ENCODE measurements around the gene HSCB. TPM values are rescaled to one million over a fixed set of nuclear protein-coding genes. Genes with fewer than 3 reads are reported as not detected.
"Not testable (repeated sequence)": the region's sequence is repeated elsewhere in the genome, so short reads cannot be mapped to it uniquely, and the experiment has no call there.

The HSCB gene
- total RNA-seq, 1 donor from 2014 or later = 5.0 TPM

DNA sequence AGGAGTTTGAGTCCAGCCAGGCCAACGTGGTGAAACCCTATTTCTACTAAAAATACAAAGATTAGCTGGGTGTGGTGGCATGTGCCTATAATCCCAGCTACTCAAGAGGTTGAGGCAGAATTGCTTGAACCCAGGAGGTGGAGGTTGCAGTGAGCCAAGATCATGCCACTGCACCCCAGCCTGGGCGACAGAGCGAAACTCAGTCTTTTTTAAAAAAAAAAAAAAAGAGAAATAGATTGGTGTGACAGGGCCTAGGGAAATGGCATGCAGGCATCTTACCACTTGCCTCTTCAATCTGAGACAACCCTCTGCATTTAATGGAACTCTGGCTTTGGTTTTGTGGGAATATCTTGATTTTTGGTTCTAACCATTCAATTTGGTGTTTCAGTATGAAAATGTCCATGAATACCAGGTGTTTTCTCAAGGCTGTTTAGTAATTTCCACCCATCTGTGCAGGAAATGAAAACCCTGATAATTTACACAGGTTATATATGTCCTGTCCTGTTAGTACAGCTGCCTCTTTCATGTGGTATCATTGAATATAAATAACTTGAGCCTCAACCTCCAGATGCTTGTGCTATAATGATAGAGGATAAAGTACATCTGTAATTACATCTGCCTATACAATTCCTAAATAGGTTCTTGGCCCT is 50.1 kb downstream of the HSCB start:
- no peak for DNase-seq

DNA sequence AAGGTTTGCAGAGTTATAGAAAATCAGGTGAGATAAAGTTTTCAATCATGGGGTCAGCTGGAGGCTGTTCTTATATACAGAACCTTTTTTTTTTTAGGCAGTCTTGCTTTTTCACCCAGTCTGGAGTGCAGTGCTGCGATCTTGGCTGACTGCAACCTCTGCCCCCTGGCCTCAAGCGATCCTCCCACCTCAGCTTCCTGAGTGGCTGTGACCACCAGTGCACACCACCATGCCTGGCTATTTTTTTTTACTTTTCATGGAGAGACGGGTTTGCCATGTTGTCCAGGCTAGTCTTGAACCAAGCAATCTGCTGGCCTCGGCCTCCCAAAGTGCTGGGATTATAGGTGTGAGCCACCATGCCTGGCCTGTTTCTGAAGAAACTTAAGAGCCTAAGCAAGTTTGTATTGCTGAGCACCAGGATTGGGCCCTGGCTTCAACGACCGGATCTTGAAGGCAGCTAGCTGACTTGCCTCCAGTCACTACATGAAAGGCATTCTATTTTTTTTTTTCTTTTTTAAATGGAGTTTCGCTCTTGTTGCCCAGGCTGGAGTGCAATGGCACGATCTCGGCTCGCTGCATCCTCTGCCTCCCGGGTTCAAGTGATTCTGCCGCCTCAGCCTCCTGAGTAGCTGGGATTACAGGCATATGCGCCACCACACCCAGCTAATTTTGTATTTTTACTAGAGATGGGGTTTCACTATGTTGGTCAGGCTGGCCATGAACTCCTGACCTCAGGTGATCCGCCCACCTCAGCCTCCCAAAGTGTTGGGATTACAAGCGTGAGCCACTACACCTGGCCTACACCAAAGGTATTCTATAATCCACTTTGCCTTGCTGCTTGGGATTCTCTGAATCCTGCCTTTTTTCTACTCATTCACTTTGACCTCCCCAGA is 50.9 kb downstream of the HSCB start:
- DNase-seq = no peak

DNA sequence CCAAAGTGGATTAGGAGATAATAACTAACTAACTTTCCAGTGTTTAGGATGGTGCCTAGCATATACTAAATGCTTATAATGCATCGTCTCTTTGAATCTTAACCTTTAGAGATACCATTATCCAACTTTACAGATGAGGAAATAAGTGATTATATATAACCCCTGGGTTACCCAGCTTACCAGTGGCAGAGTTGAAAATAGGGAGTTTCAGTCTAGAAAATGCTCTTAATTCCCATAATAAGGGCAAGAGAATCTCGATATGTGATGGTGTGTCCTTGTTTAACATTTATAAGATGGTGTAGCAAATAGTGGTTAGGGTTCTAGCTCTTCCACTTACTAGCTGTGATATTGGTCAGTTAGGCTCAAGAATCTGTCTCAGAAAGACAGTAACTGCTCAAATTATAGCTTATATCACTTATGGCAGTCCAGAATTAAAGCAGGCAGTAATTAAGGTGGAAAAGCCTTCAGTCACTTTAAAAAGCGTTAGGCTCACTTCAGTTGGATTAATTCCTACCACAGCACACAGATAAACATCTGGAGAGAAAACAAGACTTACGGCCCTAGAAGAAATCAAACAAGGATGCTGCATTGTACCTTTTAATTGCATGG is 52.2 kb downstream of the HSCB start:
- DNase-seq = no peak

DNA sequence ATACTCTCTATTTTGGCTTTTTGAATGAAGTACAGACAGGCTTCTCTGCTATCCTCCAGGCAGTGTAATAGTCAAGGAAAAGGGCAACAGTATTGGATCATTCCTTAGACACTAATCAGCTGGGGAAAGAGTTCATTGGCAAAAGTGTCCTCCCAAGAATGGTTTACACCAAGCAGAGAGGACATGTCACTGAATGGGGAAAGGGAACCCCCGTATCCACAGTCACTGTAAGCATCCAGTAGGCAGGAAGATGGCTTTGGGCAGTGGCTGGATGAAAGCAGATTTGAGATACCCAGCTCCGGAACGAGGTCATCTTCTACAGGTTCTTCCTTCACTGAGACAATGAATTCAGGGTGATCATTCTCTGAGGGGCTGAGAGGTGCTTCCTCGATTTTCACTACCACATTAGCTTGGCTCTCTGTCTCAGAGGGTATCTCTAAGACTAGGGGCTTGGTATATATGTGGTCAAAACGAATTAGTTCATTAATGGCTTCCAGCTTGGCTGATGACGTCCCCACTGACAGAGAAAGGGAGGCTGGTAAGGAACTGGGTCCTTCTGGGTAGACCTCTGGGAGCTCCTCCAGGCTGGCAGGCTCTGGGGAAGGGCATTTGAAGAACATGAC is 53.3 kb downstream of the HSCB start:
- DNase-seq = no peak

DNA sequence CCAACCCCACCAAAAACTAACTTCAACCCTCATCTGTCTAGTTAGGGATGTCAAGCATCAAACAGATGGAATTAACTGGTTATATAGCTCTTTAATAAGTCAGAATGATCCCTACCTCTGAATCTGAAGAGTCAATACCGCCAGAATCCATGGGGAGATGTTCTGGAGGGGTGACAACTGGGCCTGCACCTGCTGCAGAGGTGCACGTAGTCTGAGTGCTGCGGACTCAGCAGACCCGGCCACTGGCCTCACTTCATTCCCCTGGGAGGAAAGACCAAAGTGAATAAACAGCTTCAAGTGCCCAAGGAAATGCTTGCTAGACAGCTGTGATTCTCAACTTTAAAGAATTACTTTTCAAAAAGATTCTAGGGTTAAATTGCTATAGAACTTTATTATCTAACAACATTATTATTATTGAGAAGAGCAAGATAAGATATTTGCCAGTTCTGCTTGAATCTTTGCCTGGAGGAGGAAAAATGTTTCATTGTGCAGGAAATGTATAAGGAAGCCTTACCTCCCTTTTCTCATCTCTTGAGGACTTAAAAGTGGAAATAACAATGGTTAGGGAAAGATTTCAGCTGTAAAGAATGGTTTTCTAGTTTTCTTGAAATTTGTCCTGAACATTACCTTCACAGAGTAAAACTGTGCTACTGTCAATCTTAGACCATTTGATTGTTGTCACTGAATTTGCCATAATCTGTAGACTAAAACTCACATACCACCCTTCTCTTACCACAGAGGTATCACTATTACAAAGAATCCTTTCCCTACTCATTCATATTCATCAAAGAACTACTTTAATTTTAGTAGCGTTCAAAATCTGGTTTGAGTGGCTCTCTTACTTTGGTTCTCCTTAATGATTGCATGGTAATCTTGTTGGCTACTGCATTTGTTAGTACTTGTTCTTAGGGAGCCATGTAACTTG is 54.4 kb downstream of the HSCB start:
- DNase-seq = no peak

DNA sequence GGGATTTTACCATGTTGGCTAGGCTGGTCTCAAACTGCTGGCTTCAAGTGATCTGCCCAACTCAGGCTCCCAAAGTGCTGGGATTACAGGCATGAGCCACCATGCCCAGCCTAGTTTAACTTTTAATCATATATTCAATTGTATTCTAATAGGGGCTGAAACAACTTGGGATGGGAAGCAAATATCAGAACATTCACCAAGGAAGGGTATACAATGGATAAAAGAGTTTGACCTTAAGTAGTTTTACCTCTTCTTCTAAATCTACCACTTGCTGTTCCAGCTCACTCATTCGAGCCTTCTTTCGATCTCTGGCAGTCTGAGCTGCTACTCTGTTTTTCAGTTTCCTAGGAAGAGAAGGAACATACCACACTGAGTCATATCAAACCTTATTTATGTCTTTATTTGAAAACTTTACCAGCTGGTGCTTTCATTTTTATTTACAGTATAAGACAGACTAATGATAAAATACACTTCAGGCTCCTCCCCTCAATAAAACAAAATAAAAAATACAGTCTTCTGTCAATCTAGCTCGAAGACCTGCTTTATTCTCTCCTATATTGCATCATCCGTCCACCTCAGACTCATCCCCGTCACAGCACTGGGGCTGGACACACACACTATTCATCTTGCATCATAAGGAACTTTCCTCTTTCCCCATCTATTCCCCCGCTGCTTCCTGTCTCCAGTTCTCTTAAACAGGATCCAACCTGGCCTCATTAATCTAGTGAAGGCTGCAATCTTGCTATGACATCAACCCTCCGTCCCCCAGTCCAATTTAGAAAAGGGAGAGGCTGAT is 57.2 kb downstream of the HSCB start:
- DNase-seq = no peak

DNA sequence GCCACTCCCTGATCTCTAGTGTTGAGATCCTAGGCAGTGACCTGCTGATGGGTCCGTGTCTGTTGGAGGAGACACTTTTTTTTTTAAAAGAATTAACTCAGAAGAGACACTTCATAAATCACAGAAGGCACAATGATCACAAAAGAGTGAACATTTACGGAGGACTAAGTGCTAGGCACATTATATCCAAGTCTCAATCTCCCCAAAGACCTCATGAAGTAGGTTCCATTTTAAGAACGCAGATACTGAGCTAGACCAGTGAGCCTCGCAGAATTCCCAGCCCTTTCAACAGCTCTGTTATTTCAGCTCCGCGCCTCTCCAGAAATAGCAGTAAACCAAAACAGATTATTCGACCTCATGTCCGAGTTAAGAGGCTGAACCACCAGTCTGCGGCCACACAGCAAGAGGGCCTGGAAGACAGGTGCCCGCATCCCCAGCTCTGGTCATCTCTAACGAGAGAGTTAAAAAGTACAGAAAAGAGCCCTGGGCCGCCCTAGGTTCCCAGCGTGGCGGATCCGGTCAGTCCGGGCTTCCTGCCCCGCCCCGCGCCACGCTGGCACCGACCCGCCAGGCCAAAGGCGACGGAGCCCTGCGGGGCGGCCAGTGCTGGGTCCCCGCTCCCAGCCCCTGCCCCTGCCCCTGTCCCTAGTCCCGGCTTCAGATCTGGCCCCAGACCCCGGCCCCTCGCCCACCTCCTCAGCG is 57.9 kb downstream of the HSCB start:
- no peak for DNase-seq

DNA sequence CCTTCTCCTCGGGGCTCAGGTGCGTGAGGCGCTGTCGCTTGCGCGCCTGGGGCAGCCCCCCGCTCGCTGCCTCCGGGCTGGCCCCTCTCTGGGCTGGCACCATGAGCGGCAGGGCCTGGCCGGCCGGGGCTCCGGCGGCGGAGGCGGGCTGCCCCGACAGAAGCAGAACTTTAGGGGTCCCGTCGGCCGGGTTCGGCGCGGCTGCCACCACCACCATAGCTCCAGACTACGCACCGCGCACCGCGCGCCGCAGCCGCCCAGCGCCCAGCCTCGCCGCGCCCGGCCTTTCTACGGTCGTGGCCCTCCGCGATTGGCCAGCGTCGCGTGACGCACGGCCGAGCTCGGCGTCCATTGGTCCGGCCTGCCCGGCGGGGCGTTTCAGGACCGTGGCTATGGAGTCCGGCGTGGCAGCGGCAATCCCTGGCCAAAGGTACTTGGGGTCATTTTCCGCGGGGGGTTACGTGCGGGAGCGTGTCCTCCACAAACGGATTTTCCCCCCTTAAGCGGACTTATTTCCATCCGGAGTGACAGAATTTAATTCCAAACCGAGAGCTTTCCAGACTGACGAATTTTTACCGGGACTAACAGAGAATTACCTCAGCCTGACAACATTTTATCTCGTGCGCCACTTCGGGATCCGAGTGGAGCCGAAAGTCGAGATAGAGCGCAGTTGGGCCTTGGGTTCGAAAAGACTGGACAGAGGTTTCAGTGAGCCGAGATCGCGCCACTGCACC is 58.6 kb downstream of the HSCB start, which contains the start of gene XBP1:
XBP1 (minus strand) TSS at position 262 of the 734 bp plus-strand sequence.
- peak; percentile 90 for DNase-seq

DNA sequence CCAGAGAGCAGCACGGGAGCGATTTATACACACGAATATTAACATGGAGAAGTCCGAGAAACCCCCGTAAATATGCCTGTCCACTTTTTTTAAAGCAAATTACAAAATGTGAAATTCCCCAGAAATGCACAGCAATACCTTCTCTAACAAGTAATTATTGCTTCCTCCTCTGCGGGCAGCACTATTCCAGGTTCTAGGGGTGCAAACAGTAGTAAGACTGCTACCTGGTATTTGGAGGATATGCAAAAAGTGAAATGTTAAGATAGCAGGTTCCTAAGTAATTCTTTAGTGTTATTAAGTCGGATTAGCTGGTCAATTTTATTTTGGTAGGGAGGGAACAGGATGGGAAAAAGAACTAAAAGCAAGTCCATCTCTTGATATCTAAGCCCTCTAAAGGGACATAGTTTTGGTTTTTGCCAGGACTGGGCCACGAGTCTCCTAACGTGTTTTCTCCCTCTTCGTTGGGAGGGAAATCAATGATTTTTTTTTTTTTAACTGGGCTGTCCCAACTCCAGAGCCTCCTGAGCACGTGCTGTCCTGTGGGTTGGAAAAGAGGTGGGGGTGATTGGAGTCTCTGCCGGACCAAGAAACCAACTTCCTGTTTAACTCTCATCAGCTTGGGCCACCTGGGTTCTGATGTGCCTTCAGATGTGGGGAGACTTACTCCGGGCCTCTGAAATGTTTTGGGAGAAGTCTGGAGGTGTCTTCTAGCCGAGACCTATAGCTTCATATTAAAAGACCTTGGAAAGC is 60.2 kb downstream of the HSCB start:
- no peak for DNase-seq

DNA sequence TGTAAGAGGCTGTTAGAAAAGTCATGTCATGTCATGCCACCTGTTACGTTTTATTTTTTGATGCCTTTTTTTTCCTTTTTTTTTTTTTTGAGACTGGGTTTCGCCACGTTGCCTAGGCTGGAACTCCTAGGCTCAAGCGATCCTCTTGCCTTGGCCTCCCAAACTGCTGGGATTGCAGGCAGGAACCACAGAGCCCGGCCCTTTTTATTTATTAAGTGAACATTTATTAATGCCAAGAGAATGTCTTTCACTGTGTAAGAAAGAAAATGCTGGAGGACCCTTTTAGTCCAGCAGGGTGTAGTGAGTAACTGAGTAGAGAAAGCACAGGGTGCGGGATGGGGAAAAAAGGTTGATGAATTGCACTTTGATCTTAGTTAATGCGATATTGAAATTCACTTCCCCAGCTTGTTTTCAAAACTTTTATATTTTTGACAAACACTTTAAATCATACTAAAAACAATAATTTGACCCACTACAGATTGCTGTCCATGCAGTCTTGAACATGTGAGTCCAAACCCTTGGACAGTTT is 60.8 kb downstream of the HSCB start:
- DNase-seq = no peak

DNA sequence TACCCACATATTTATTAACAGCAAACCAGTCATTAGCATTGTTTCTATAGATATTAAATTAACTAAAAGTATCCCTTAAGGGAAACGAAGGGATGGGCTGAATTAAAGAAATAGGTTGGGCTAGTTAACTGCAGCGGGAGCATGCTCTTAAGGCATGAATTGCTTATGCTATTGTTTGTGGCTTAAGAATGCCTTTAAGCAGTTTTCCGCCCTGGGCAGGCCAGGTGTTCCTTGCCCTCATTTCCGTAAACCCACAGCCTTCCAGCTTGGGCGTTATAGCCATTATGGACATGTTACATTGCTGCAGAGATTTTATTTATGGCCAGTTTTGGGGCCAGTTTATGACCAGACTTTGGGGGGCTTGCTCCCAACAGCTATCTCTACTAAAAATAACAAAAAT is 63.6 kb downstream of the HSCB start:
- DNase-seq = not testable (repeated sequence)

Other genes starting within 250 kb of the HSCB start
- gene TTC28, start 62.2 kb upstream of the HSCB start, total RNA-seq = 157 TPM
- gene CHEK2, start 219 bp upstream of the HSCB start, total RNA-seq = 3.0 TPM
- gene CCDC117, start 30.7 kb downstream of the HSCB start, total RNA-seq = 28.9 TPM
- 41.3 TPM for gene XBP1, start 58.5 kb downstream of the HSCB start, total RNA-seq
- 8.1 TPM for gene ZNRF3, start 141.5 kb downstream of the HSCB start, total RNA-seq

Measured in occipital lobe (tissue), 2 donors.